CD14-positive monocyte (primary cell): ENCODE results near the gene BET1. TPM values are rescaled to one million over a fixed set of nuclear protein-coding genes. Genes with fewer than 3 reads are reported as not detected.

Experiments
- DNase-seq, 3 donors: peaks; one replicate each; pipeline ENCODE4 v3.0.0-alpha.2; 2011 to 2022
- H2AFZ ChIP-seq: 2 replicates; pipeline ENCODE4 v1.6.0; 2012; ENCODE audit warnings: mild to moderate bottlenecking, low read depth, low read length, inconsistent platforms; ENCODE audit not compliant: insufficient read depth, poor library complexity, severe bottlenecking
- H3K27ac ChIP-seq, 2 donors: 1 replicate in 1 of 2; 2 replicates in 1 of 2; pipeline ENCODE4 v1.5.1; 2012 to 2013; ENCODE audit warnings: low read length in 2 of 2, control low read depth in 1 of 2, inconsistent platforms in 1 of 2, low read depth in 1 of 2, mild to moderate bottlenecking in 1 of 2
- H3K27me3 ChIP-seq, 2 donors: one replicate each; pipeline versions ENCODE4 v1.6.0 to v1.6.1; 2011 to 2013; ENCODE audit warnings: low read length in 2 of 2; ENCODE audit not compliant: control insufficient read depth in 2 of 2, insufficient read depth in 2 of 2
- H3K36me3 ChIP-seq, 2 donors: replicated peaks in 1 of 2; 1 replicate in 1 of 2; 2 replicates in 1 of 2; pipeline versions ENCODE4 v1.5.1 to v1.6.1; 2012 to 2013; ENCODE audit warnings: low read length in 2 of 2, control low read depth in 1 of 2, inconsistent platforms in 1 of 2, mild to moderate bottlenecking in 1 of 2; ENCODE audit not compliant: insufficient read depth in 2 of 2, control insufficient read depth in 1 of 2
- H3K4me1 ChIP-seq, 2 donors: 1 replicate in 1 of 2; 2 replicates in 1 of 2; pipeline versions ENCODE4 v1.5.1 to v1.6.1; 2012 to 2013; ENCODE audit warnings: low read length in 2 of 2, control low read depth in 1 of 2, inconsistent platforms in 1 of 2, mild to moderate bottlenecking in 1 of 2, moderate library complexity in 1 of 2; ENCODE audit not compliant: insufficient read depth in 2 of 2, control insufficient read depth in 1 of 2
- H3K4me2 ChIP-seq: replicated peaks from 2 replicates; pipeline ENCODE3; 2012; ENCODE audit warnings: low read length, moderate library complexity, mild to moderate bottlenecking; ENCODE audit not compliant: poor library complexity, severe bottlenecking; ENCODE audit errors: extremely low read depth
- H3K4me3 ChIP-seq, 3 experiments: fragments of 200-600 bp in 1 of 3; sonication (generic) in 1 of 3; replicated peaks in 1 of 3; 1 replicate in 2 of 3; 2 replicates in 1 of 3; pipeline ENCODE4 v1.5.1; 2011 to 2013; ENCODE audit warnings: low read length in 3 of 3, mild to moderate bottlenecking in 3 of 3, control low read depth in 2 of 3, low read depth in 2 of 3, inconsistent platforms in 1 of 3, moderate library complexity in 1 of 3
- H3K79me2 ChIP-seq: 2 replicates; pipeline ENCODE4 v1.6.0; 2012; ENCODE audit warnings: mild to moderate bottlenecking, control low read depth, inconsistent platforms, low read length, moderate library complexity; ENCODE audit not compliant: insufficient read depth
- H3K9ac ChIP-seq: 2 replicates; pipeline ENCODE4 v1.6.0; 2017; ENCODE audit warnings: low read length, mild to moderate bottlenecking; ENCODE audit not compliant: insufficient read depth, poor library complexity, severe bottlenecking
- H3K9me3 ChIP-seq, 2 donors: replicated peaks in 1 of 2; 1 replicate in 1 of 2; 2 replicates in 1 of 2; pipeline versions ENCODE4 v1.5.1 to v1.6.1; 2012 to 2013; ENCODE audit warnings: low read length in 2 of 2, control low read depth in 1 of 2; ENCODE audit not compliant: control insufficient read depth in 1 of 2, insufficient read depth in 1 of 2
- H4K20me1 ChIP-seq: 2 replicates; pipeline ENCODE4 v1.6.0; 2012; ENCODE audit warnings: mild to moderate bottlenecking, low read length, control low read depth, moderate library complexity; ENCODE audit not compliant: insufficient read depth
- H3K27ac Mint-ChIP-seq, 7 donors: one replicate each; pipeline ENCODE4 v1.8.0; 2020; ENCODE audit warnings: mild to moderate bottlenecking in 7 of 7, mixed read lengths in 7 of 7, moderate library complexity in 6 of 7, inconsistent platforms in 2 of 7
- H3K27me3 Mint-ChIP-seq, 3 donors: one replicate each; pipeline ENCODE4 v1.8.0; 2021 to 2022; ENCODE audit warnings: low read depth in 3 of 3, mild to moderate bottlenecking in 3 of 3, mixed read lengths in 3 of 3, moderate library complexity in 3 of 3, inconsistent platforms in 1 of 3
- H3K36me3 Mint-ChIP-seq, 2 donors: one replicate each; pipeline ENCODE4 v1.8.0; 2020; ENCODE audit warnings: mixed read lengths in 2 of 2, inconsistent platforms in 1 of 2, mild to moderate bottlenecking in 1 of 2
- H3K4me1 Mint-ChIP-seq: one replicate; pipeline ENCODE4 v1.8.0; 2020; ENCODE audit warnings: mild to moderate bottlenecking, mixed read lengths
- H3K4me3 Mint-ChIP-seq, 2 donors: one replicate each; pipeline ENCODE4 v1.8.0; 2020; ENCODE audit warnings: mild to moderate bottlenecking in 2 of 2, mixed read lengths in 2 of 2, moderate library complexity in 1 of 2
- H3K9me3 Mint-ChIP-seq, 7 donors: one replicate each; pipeline ENCODE4 v1.8.0; 2020 to 2022; ENCODE audit warnings: mixed read lengths in 7 of 7, mild to moderate bottlenecking in 6 of 7, moderate library complexity in 6 of 7, inconsistent platforms in 2 of 7
- WGBS: methylation state at CpG from one replicate; pipeline ENCODE4 v1.1.5; 2013; ENCODE audit warnings: missing lambda C conversion rate; ENCODE audit not compliant: insufficient coverage; 5-methylcytosine and 5-hydroxymethylcytosine counted together
- intact Hi-C, 2 donors: fragments of 100-400 bp; cut with micrococcal nuclease; formaldehyde crosslinking; loops; one replicate each; pipeline versions ENCODE4 v1.15.0 to v1.15.1; 2023
- polyA plus RNA-seq, 3 donors: library from polyadenylated mRNA; depleted of rRNA in 1 of 3; unstranded in 2 of 3; stranded (reverse) in 1 of 3; fragments of 300-500 nt in 2 of 3; fragments of >200 nt in 1 of 3; fragmentation: Illumina TruSeq in 2 of 3; gene quantifications; 1 replicate in 2 of 3; 2 replicates in 1 of 3; pipeline ENCODE4 v1.2.3, GENCODE V29; 2012 to 2021
- TF ChIP-seq, protein P1 (sequence below): fragments of 200-600 bp; IDR thresholded peaks from one replicate; pipeline ENCODE4 v1.8.0; 2022; ENCODE audit warnings: antibody characterized with exemption, mild to moderate bottlenecking

The BET1 gene
- polyA plus RNA-seq, 3 donors = 5.4 to 14.1 (median 8.2) TPM

GRCh38 chr7:94011714-94012353, 7.7 kb upstream of the BET1 start:
- TF ChIP-seq, protein P1, sequence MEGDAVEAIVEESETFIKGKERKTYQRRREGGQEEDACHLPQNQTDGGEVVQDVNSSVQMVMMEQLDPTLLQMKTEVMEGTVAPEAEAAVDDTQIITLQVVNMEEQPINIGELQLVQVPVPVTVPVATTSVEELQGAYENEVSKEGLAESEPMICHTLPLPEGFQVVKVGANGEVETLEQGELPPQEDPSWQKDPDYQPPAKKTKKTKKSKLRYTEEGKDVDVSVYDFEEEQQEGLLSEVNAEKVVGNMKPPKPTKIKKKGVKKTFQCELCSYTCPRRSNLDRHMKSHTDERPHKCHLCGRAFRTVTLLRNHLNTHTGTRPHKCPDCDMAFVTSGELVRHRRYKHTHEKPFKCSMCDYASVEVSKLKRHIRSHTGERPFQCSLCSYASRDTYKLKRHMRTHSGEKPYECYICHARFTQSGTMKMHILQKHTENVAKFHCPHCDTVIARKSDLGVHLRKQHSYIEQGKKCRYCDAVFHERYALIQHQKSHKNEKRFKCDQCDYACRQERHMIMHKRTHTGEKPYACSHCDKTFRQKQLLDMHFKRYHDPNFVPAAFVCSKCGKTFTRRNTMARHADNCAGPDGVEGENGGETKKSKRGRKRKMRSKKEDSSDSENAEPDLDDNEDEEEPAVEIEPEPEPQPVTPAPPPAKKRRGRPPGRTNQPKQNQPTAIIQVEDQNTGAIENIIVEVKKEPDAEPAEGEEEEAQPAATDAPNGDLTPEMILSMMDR = no peak
- Histone ChIP-seq H3K36me3 (no peaks in the 10 kb centered on the region), H3K9me3 (peaks cover 0 to 5% of the 10 kb centered on the region in 2 donors), H3K4me1 (no peaks in the 10 kb centered on the region), H2AFZ (no peak overlapping the region), H3K4me2 (no peak overlapping the region), H3K27ac (no peak overlapping the region), H3K27me3 (peaks cover 2 to 12% of the 10 kb centered on the region in 2 donors), H3K79me2 (no peaks in the 10 kb centered on the region), H3K4me3 (no peak overlapping the region), H4K20me1 (no peaks in the 10 kb centered on the region), H3K9ac (no peak overlapping the region)
- H3K27ac Mint-ChIP-seq = no peak overlapping the region
- DNase-seq = no peak
- no peaks in the 10 kb centered on the region for H3K4me1 Mint-ChIP-seq
- no peak overlapping the region for H3K4me3 Mint-ChIP-seq
- peaks cover 0 to 9% (median 3%) of the 10 kb centered on the region in 7 donors for H3K9me3 Mint-ChIP-seq
- no peaks in the 10 kb centered on the region for H3K36me3 Mint-ChIP-seq
- intact Hi-C loops = no loop called here
- 94% methylated on average over 22 of the region's 35 CpGs for WGBS
- peaks cover 2 to 18% (median 10%) of the 10 kb centered on the region in 3 donors for H3K27me3 Mint-ChIP-seq

DNA sequence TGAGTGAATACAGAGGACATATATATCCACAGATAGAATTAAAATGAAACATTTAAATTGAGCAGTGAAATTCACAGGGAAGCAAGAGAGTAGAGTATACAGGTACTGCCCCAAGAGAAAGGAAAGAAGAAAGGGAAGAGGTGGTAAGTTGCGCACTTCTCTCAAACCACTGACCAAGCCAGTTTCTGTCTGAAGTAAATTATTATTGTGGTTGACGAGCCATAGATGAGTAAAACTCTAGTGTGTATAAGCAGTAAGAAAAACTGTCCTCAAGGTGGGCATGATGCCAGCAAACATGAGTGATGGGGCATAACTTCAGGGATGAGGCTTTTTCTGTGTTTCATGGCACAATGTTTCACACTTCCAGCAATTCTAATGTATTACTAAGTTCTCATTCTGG, 4.4 kb upstream of the BET1 start:
- peaks cover 16 to 26% of the 10 kb centered on the region in 2 donors for H3K27me3 ChIP-seq
- WGBS = 0% methylated on average over 1 of the region's 2 CpGs
- H3K27ac ChIP-seq = no peak overlapping the region
- H2AFZ ChIP-seq = no peak overlapping the region
- peaks cover 12% of the 10 kb centered on the region for H3K4me1 Mint-ChIP-seq
- peaks cover 10 to 11% of the 10 kb centered on the region in 2 donors for H3K4me1 ChIP-seq
- TF ChIP-seq, protein P1 = no peak
- no peak overlapping the region for H3K4me3 Mint-ChIP-seq
- H3K27ac Mint-ChIP-seq = no peak overlapping the region
- intact Hi-C loops = loop anchor here in 1 of 2 donors (10.0 kb wide), 1 partner anchor 56 kb away; no protein-coding TSS in a partner anchor
- peaks cover 0 to 9% (median 3%) of the 10 kb centered on the region in 7 donors for H3K9me3 Mint-ChIP-seq
- no peak overlapping the region for H3K9ac ChIP-seq
- no peaks in the 10 kb centered on the region for H3K36me3 ChIP-seq
- peaks cover 5% of the 10 kb centered on the region for H3K79me2 ChIP-seq
- no peak for DNase-seq
- H3K27me3 Mint-ChIP-seq = peaks cover 6 to 26% (median 19%) of the 10 kb centered on the region in 3 donors
- H3K4me3 ChIP-seq = no peak overlapping the region
- peaks cover 0 to 5% of the 10 kb centered on the region in 2 donors for H3K9me3 ChIP-seq
- H3K36me3 Mint-ChIP-seq = no peaks in the 10 kb centered on the region
- no peak overlapping the region for H3K4me2 ChIP-seq
- no peaks in the 10 kb centered on the region for H4K20me1 ChIP-seq
